Loucy (cell line): ENCODE data around the gene PREX1.

ENCODE experiments used
- EZH2phosphoT487 ChIP-seq: fragments of 200-600 bp; IDR thresholded peaks from 2 replicates; pipeline ENCODE4 v1.6.1; 2018; ENCODE audit warnings: antibody characterized with exemption, mild to moderate bottlenecking, moderate library complexity, borderline replicate concordance
- TF ChIP-seq, protein P1 (sequence below): fragments of 200-600 bp; sonication (generic); conservative IDR thresholded peaks from 2 replicates; pipeline ENCODE4 v1.5.1; 2014; ENCODE audit warnings: mild to moderate bottlenecking, antibody characterized with exemption, low read length

DNA sequence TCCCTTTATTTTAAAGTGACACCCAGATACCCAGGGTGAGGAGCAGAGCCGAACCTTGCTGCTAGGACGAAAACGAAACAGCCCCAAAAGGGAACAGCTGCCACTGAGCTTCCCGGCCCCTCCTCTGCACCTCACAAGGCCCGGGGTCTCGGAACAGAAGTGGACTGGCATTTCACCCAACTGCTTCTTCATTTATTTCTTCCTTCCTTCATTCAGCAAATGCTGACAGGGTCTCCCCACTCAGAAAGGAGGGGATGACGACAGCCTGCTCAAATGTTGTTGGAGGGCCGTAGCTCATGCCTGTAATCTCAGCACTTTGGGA is 220.3 kb downstream of the PREX1 start:
- TF ChIP-seq, protein P1, sequence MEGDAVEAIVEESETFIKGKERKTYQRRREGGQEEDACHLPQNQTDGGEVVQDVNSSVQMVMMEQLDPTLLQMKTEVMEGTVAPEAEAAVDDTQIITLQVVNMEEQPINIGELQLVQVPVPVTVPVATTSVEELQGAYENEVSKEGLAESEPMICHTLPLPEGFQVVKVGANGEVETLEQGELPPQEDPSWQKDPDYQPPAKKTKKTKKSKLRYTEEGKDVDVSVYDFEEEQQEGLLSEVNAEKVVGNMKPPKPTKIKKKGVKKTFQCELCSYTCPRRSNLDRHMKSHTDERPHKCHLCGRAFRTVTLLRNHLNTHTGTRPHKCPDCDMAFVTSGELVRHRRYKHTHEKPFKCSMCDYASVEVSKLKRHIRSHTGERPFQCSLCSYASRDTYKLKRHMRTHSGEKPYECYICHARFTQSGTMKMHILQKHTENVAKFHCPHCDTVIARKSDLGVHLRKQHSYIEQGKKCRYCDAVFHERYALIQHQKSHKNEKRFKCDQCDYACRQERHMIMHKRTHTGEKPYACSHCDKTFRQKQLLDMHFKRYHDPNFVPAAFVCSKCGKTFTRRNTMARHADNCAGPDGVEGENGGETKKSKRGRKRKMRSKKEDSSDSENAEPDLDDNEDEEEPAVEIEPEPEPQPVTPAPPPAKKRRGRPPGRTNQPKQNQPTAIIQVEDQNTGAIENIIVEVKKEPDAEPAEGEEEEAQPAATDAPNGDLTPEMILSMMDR: no peak
- TF ChIP-seq EZH2phosphoT487: no peak
